Measurements from ENCODE around the gene ITPKB.

The ITPKB gene

GRCh38 chr1:226632169-226632879 lies 106.8 kb downstream of the ITPKB start:
- Mint-ChIP-seq H3K9me3 (no peaks in the 10 kb centered on the region), H3K27ac (peak overlapping the region; percentile 85), H3K36me3 (peaks cover 10% of the 10 kb centered on the region), H3K27me3 (no peaks in the 10 kb centered on the region), H3K4me3 (no peak overlapping the region), H3K4me1 (peaks cover 75% of the 10 kb centered on the region)

- H3K27ac Mint-ChIP-seq, result peak overlapping the region; percentile 60
- H3K27me3 Mint-ChIP-seq, result no peaks in the 10 kb centered on the region
- H3K4me3 Mint-ChIP-seq, result no peak overlapping the region
- peaks cover 78% of the 10 kb centered on the region for H3K4me1 Mint-ChIP-seq
- H3K36me3 Mint-ChIP-seq, result peaks cover 10% of the 10 kb centered on the region
- H3K9me3 Mint-ChIP-seq, result no peaks in the 10 kb centered on the region
These were observed 107.7 kb downstream of the ITPKB start for GRCh38 chr1:226631229-226632000.

GRCh38 chr1:226630592-226630991 lies 108.5 kb downstream of the ITPKB start:
- Mint-ChIP-seq H3K4me1 (peaks cover 78% of the 10 kb centered on the region), H3K36me3 (peaks cover 10% of the 10 kb centered on the region), H3K27ac (peak overlapping the region; percentile 85), H3K4me3 (no peak overlapping the region), H3K9me3 (no peaks in the 10 kb centered on the region), H3K27me3 (no peaks in the 10 kb centered on the region)

GRCh38 chr1:226629896-226630550 lies 109.1 kb downstream of the ITPKB start:
- Mint-ChIP-seq H3K36me3 (peaks cover 7% of the 10 kb centered on the region), H3K9me3 (no peaks in the 10 kb centered on the region), H3K4me3 (no peak overlapping the region), H3K4me1 (peaks cover 72% of the 10 kb centered on the region), H3K27ac (peak overlapping the region; percentile 12), H3K27me3 (no peaks in the 10 kb centered on the region)

- Mint-ChIP-seq H3K27me3 (no peaks in the 10 kb centered on the region), H3K4me1 (peaks cover 66% of the 10 kb centered on the region), H3K27ac (peak overlapping the region; percentile 12), H3K4me3 (no peak overlapping the region), H3K36me3 (peaks cover 7% of the 10 kb centered on the region), H3K9me3 (no peaks in the 10 kb centered on the region)
These were observed 109.7 kb downstream of the ITPKB start for GRCh38 chr1:226629210-226629895.

- H3K4me1 Mint-ChIP-seq, result peaks cover 61% of the 10 kb centered on the region
- peak overlapping the region; percentile 65 for H3K27ac Mint-ChIP-seq
- H3K9me3 Mint-ChIP-seq, result no peaks in the 10 kb centered on the region
- peaks cover 7% of the 10 kb centered on the region for H3K36me3 Mint-ChIP-seq
- H3K27me3 Mint-ChIP-seq, result no peaks in the 10 kb centered on the region
- no peak overlapping the region for H3K4me3 Mint-ChIP-seq
These were observed 110.4 kb downstream of the ITPKB start for GRCh38 chr1:226628612-226629155.

- Mint-ChIP-seq H3K36me3 (peaks cover 7% of the 10 kb centered on the region), H3K4me1 (peaks cover 54% of the 10 kb centered on the region), H3K27ac (peak overlapping the region; percentile 87), H3K27me3 (no peaks in the 10 kb centered on the region), H3K9me3 (no peaks in the 10 kb centered on the region), H3K4me3 (no peak overlapping the region)
These were observed 111.0 kb downstream of the ITPKB start for GRCh38 chr1:226627924-226628611.

GRCh38 chr1:226627050-226627755 lies 111.9 kb downstream of the ITPKB start:
- H3K36me3 Mint-ChIP-seq, result peaks cover 7% of the 10 kb centered on the region
- peaks cover 46% of the 10 kb centered on the region for H3K4me1 Mint-ChIP-seq
- H3K27me3 Mint-ChIP-seq, result no peaks in the 10 kb centered on the region
- H3K4me3 Mint-ChIP-seq, result peak overlapping the region; percentile 81
- H3K27ac Mint-ChIP-seq, result peak overlapping the region; percentile 90
- H3K9me3 Mint-ChIP-seq, result no peaks in the 10 kb centered on the region

GRCh38 chr1:226626577-226626956 lies 112.5 kb downstream of the ITPKB start:
- peak overlapping the region; percentile 90 for H3K27ac Mint-ChIP-seq
- peaks cover 40% of the 10 kb centered on the region for H3K4me1 Mint-ChIP-seq
- no peaks in the 10 kb centered on the region for H3K9me3 Mint-ChIP-seq
- no peaks in the 10 kb centered on the region for H3K27me3 Mint-ChIP-seq
- peak overlapping the region; percentile 81 for H3K4me3 Mint-ChIP-seq
- H3K36me3 Mint-ChIP-seq, result peaks cover 7% of the 10 kb centered on the region

GRCh38 chr1:226625832-226626576 lies 113.1 kb downstream of the ITPKB start:
- peak overlapping the region; percentile 81 for H3K4me3 Mint-ChIP-seq
- peaks cover 7% of the 10 kb centered on the region for H3K36me3 Mint-ChIP-seq
- no peaks in the 10 kb centered on the region for H3K9me3 Mint-ChIP-seq
- peak overlapping the region; percentile 90 for H3K27ac Mint-ChIP-seq
- peaks cover 35% of the 10 kb centered on the region for H3K4me1 Mint-ChIP-seq
- no peaks in the 10 kb centered on the region for H3K27me3 Mint-ChIP-seq

- H3K36me3 Mint-ChIP-seq, result peaks cover 4% of the 10 kb centered on the region
- H3K4me1 Mint-ChIP-seq, result peaks cover 31% of the 10 kb centered on the region
- no peak overlapping the region for H3K4me3 Mint-ChIP-seq
- no peak overlapping the region for H3K27ac Mint-ChIP-seq
- H3K27me3 Mint-ChIP-seq, result no peaks in the 10 kb centered on the region
- no peaks in the 10 kb centered on the region for H3K9me3 Mint-ChIP-seq
These were observed 113.8 kb downstream of the ITPKB start for GRCh38 chr1:226625326-226625725.

GRCh38 chr1:226624526-226624925 lies 114.6 kb downstream of the ITPKB start:
- Mint-ChIP-seq H3K27ac (no peak overlapping the region), H3K27me3 (no peaks in the 10 kb centered on the region), H3K9me3 (no peaks in the 10 kb centered on the region), H3K4me3 (no peak overlapping the region), H3K4me1 (peaks cover 29% of the 10 kb centered on the region), H3K36me3 (peaks cover 4% of the 10 kb centered on the region)

GRCh38 chr1:226622012-226622411 lies 117.1 kb downstream of the ITPKB start:
- H3K9me3 Mint-ChIP-seq, result no peaks in the 10 kb centered on the region
- H3K4me3 Mint-ChIP-seq, result no peak overlapping the region
- H3K36me3 Mint-ChIP-seq, result peaks cover 2% of the 10 kb centered on the region
- no peak overlapping the region for H3K27ac Mint-ChIP-seq
- H3K4me1 Mint-ChIP-seq, result peaks cover 12% of the 10 kb centered on the region
- H3K27me3 Mint-ChIP-seq, result no peaks in the 10 kb centered on the region

GRCh38 chr1:226619031-226619430 lies 120.1 kb downstream of the ITPKB start:
- no peak overlapping the region for H3K27ac Mint-ChIP-seq
- no peaks in the 10 kb centered on the region for H3K27me3 Mint-ChIP-seq

More at GRCh38 chr1:226619031-226619430, 120.1 kb downstream of the ITPKB start:
- Mint-ChIP-seq H3K36me3 (no peaks in the 10 kb centered on the region), H3K9me3 (no peaks in the 10 kb centered on the region), H3K4me3 (no peak overlapping the region), H3K4me1 (no peaks in the 10 kb centered on the region)
